Smooth muscle cell of the brain vasculature (primary cell): Measurements from ENCODE around the gene WWOX.
"Not testable (repeated sequence)": the region's sequence is repeated elsewhere in the genome, so short reads cannot be mapped to it uniquely, and the experiment has no call there.

Experiments
- DNase-seq: peaks from one replicate; pipeline ENCODE4 v3.0.0-alpha.2; 2012; ENCODE audit warnings: low read depth, low spot score

Gene WWOX

GRCh38 chr16:78099271-78100111 is at the start of gene WWOX:
WWOX (plus strand) TSS chr16:78099654.
- DNase-seq: peak; percentile 97

DNA sequence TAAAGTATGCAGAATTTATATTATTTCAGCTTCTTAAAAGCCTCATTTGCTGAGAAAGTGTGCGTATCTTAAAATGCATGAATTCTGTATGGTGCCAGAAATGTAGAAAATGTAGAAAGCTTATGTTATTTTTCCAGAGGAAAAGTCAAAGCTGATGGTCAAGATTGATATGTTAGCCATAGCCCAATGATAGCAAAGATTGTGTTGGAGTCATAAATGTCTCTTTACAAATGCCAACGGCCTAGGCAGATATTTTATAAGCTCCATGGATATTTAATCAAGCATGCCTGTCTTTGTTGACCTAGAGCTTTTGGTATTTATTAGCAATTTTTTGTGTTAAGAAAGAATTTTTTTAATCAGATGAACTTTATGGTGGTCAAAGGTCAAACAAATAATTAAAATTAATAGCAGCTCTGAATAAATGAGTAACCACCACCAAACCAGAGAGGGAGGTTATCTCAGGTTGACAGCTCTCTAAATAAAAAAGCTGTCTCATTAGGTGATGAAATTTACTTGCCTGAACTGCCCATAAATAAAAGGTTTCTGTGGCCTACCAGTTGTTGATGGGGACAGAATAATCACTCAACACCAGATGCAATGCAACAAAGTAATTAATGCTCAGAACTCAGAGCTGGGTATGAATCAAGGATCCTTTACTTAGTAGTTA is 48.6 kb upstream of the WWOX start:
- no peak for DNase-seq

GRCh38 chr16:78057803-78058564 is 41.5 kb upstream of the WWOX start:
- DNase-seq: no peak

DNA sequence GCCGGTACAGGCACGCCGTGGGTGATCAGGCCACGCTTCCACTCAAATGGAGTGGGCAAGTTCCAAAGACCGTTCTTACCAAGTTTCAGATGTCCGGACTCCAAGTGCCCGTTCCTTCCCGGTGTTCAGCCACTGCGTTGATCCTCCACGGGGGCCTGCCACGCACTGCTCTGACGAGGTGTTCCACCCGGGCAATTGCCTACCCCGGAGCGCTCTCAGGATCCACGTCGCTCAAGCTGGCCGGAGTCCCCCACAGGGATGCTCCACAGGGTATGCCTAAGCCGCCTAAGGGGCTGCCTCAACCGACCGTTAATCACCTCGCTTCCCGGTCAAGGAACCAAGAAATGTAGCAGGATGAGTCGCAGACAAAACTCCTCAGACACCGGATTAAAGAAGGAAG is 39.6 kb upstream of the WWOX start:
- not testable (repeated sequence) for DNase-seq

- no peak for DNase-seq
Observed at GRCh38 chr16:78060295-78060694, 39.2 kb upstream of the WWOX start.

GRCh38 chr16:78060809-78061208 is 38.6 kb upstream of the WWOX start:
- DNase-seq: no peak

DNA sequence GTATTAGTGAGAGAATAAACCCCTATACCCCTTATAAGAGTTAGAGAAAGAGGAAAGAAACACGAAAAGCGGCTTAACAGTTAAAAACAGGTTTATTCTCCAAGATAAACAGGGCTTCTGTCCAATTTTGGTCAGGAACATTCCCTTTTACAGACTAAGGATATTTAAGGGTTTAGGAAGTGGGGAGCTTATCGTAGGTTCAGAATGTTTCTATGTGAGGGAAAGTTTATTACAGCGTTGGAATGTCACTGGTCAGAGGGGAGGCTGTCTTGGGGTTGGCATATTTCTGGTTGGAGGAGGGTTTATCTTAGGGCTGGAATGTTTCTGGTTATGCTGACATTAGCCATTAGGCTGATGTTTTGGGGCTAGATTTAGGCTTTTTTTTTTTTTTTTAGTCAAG is 34.1 kb upstream of the WWOX start:
- DNase-seq: no peak

DNA sequence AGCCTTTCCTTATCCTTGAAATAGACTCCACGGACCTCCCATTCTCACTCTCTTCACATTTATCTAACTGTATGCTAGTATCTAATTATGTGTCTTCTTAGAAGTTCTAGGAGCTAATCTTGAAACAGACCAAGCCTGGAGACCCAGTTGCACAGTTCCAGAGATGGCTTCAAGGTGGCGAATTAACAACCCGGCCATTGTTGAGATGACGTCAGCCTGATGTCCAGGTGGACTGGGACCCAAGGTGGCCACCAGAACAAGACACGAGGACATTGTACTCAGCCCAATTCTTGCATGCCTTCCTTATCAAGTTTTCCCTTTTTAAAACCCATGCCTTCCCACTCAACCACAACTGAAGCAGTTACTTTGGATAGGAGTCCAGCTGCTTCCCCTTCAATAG is 29.5 kb upstream of the WWOX start:
- no peak for DNase-seq

DNA sequence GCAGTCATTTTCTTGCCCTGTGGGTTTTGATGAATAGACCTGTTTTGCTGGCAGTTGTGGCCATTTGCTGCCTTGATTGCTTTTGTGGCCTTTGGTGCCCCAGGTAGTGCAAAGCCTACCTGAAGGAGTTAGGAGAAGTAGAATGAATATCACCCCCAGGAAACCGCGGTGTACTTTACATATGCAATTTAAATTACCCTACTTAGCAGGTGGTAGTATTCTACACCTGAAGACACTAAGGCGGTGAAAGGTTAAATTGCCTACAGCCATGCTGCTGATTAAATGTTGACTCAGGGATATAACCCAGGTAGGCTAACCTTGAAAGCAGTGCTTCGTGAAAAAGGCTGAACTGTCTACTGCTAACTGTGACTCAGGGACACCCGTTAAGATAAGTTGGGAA is 27.2 kb upstream of the WWOX start:
- DNase-seq: no peak

- DNase-seq: no peak
Observed at GRCh38 chr16:78075800-78076199, 23.7 kb upstream of the WWOX start.

DNA sequence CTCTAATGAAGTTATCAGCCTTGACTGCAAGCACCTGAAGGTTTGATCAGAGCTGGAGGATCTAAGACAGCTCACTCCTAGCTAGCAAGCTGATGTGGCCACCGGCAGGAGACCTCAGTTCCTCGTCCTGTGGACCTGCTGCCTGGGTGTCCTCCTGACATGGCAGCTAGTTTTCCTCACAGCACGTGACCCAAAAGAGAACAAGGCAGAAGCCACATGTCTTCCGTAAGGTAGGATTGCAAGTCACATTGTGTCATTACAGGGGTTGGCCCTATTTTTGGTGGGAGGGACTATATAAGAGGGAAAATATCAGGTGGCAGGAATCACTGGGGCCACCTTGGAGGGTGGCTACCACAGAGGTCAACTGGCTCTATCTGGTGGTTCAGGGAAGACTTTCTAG is 18.1 kb upstream of the WWOX start:
- no peak for DNase-seq

- no peak for DNase-seq
Observed at GRCh38 chr16:78091419-78091818, 8.0 kb upstream of the WWOX start.

- DNase-seq: no peak
Observed at GRCh38 chr16:78092758-78093157, 6.7 kb upstream of the WWOX start.

DNA sequence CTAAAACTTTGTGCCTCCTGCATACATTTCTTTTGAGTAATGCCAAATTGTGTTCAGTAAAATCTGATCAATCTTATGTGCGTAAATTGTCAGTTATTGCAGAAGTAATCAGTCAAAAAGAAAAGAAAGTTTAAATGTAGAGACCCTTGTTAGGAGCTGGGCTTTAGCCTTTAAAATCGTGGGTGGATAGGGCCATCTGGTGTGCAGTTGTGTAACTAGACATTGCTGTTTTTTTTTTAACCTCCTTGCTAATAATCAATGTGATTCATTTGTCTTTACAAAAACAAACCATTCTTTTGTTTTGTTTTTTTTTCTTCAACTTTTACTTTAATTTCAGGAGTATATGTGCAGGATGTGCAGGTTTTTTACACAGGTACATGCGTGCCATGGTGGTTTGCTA is 5.3 kb upstream of the WWOX start:
- no peak for DNase-seq

DNA sequence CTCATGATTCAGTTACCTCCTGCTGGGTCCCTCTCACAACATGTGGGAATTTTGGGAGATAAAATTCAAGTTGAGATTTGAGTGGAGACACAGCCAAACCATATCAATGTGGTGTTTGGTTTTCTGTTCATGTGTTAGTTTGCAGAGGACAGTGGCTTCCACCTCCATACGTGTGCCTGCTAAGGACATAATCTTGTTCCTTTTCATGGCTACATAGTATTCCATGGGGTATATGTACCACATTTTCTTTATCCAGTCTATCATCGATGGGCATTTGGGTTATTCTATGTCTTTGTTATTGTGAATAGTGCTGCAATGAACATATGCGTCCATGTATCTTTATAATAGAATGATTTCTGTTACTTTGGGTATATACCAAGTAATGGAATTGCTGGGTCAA is 4.5 kb upstream of the WWOX start:
- no peak for DNase-seq

DNA sequence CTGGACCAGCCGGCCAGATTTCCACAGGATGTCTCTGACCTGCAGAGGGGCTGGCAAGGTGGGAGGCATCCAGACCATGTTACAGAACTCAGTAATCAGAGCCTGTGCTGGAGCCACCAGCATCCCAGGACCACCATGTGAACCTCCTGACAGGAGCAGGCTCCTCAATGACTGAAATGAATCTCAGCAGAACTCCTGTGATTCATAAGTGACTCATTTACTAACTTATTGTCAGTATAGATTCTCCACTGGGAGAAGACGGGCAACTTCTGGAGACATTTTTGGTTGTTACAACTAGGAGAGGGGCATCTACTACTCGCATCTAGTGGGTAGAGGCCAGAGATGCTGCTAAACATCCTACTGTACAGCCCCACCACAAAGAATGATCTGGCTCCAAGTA is 3.1 kb upstream of the WWOX start:
- DNase-seq: no peak

DNA sequence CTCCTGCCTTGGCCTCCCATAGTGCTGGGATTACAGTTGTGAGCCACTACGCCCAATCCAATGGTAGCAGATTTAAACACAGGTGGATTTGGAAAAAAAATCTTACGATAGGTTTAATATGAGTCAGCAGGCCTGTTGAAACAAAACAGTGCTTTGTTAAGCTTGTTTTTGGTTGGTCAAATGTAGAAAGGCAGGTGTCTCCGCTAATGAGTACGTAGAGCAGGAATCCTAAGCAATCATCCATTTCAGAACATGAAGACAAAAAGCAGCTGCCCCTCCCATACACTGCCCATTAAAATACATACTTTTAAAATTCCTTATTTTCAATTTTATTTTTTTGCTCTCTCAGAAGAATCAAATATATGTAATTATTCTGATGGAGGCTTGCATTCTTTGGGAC is 1.9 kb upstream of the WWOX start:
- DNase-seq: no peak

DNA sequence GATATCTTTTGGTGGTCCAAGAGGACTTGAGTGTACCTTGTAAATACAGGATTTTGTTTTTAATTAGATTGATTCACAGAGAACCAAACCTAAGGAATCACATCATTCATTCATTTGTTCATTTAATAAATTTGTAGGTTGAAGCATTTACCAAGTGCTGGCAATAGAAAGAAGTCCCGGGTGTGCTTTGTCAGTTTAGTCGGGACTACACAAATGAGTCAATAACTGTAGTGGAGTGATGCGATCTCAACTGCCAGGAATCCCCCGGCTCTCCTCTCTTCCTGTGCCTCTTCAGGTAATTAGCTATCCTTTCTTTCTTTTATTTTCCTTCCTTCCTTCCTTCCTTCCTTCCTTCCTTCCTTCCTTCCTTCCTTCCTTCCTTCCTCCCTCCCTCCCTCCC is 1.4 kb upstream of the WWOX start:
- DNase-seq: no peak

DNA sequence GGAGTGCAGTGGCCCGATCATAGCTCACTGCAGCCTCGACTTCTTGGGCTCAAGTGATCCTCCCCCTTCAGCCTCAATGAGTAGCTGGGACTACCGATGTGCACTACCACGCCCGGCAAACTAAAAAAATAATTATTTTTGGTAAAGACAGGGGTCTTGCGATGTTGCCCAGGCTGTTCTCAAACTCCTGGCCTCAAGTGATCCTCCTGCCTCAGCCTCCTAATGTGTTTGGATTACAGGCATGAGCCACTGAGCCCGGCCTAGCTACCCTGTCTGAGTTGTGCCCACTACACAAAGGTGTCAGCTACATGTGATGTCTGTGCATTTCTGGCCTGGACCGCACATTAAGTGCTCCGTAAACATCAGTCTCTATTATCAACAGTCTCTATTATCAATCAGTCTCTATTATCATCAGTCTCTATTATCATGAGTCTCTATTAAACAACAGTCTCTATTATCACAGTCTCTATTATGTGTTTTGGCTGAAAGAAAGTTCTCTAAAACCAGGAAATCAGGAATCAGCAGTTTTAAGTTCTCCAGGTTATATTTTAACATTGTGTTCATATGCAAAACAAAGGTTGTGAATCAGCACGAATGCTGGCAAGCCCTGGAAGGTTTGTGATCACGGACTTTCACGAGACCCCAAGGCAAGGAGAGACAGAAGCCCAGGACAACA is 721 bp upstream of the WWOX start:
- no peak for DNase-seq

GRCh38 chr16:78100112-78100467 is 636 bp downstream of the WWOX start:
- DNase-seq: no peak

- DNase-seq: no peak
Observed at GRCh38 chr16:78102122-78102660, 2.7 kb downstream of the WWOX start.

DNA sequence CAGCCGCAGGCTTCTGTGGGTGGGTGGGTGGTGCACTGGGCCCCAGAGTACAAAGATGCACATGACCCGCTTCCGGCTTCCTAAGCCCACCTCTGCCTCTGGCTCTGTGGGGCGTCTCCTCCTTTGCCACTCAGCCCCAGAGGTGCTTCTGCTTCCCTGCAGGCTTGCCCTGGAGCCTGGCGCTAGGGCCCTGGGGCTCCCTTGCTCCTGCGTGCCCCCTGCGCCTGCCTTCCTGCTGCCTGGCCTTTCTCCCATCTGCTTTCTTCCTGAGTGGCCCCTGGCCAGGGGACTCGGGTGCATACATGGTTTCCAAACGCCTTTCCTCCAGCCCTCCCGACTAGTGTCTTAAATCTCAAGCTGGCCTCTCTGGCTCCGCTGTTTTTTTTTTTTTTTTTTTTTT is 3.4 kb downstream of the WWOX start:
- DNase-seq: no peak
